ENCODE results near the gene HOXC6.

HOXC6 gene

GRCh38 chr12:54045401-54045800, 17.2 kb downstream of the HOXC6 start:
- no peak overlapping the region for H3K27ac ChIP-seq

GRCh38 chr12:54045868-54046521, 17.8 kb downstream of the HOXC6 start:
- no peak overlapping the region for H3K27ac ChIP-seq
- POLR2A ChIA-PET (ENCODE audit: low non-redundant PET): no interaction called here

More at GRCh38 chr12:54045401-54045800, 17.2 kb downstream of the HOXC6 start:
- POLR2A ChIA-PET (ENCODE audit: low non-redundant PET): no interaction called here
- no peak for TF ChIP-seq CTCF (conservative IDR thresholded peaks at IDR 0.05; ENCODE audit: low read depth)
- CTCF ChIA-PET: interaction anchor here (0.6 to 1.1 kb wide), 2 partner anchors 40 to 112 kb away, joined by 3 read pairs; no protein-coding TSS in a partner anchor
- no peak for DNase-seq (ENCODE audit: low spot score)

GRCh38 chr12:54046809-54047159, 18.5 kb downstream of the HOXC6 start:
- ChIA-PET CTCF (interaction anchor here (1.1 kb wide), 1 partner anchor 160 kb away, joined by 3 read pairs; no protein-coding TSS in a partner anchor), POLR2A (ENCODE audit: low non-redundant PET) (no interaction called here)
- no peak overlapping the region for H3K27ac ChIP-seq
- TF ChIP-seq CTCF (conservative IDR thresholded peaks at IDR 0.05; ENCODE audit: low read depth): no peak
- no peak for DNase-seq (ENCODE audit: low spot score)

More at GRCh38 chr12:54045868-54046521, 17.8 kb downstream of the HOXC6 start:
- no peak for TF ChIP-seq CTCF (conservative IDR thresholded peaks at IDR 0.05; ENCODE audit: low read depth)
- CTCF ChIA-PET: interaction anchor here (0.6 kb wide), 1 partner anchor 40 kb away, joined by 3 read pairs; no protein-coding TSS in a partner anchor
- no peak for DNase-seq (ENCODE audit: low spot score)

- TF ChIP-seq CTCF (conservative IDR thresholded peaks at IDR 0.05; ENCODE audit: low read depth): no peak
- POLR2A ChIA-PET (ENCODE audit: low non-redundant PET): no interaction called here
- no peak overlapping the region for H3K27ac ChIP-seq
- no peak for DNase-seq (ENCODE audit: low spot score)
- CTCF ChIA-PET: interaction anchor here (1.1 kb wide), 1 partner anchor 160 kb away, joined by 3 read pairs; no protein-coding TSS in a partner anchor
Observed at GRCh38 chr12:54047160-54047963, 19.1 kb downstream of the HOXC6 start.

- no peak for DNase-seq (ENCODE audit: low spot score)
- CTCF ChIA-PET: no interaction called here
- no peak for TF ChIP-seq CTCF (conservative IDR thresholded peaks at IDR 0.05; ENCODE audit: low read depth)
- POLR2A ChIA-PET (ENCODE audit: low non-redundant PET): no interaction called here
- H3K27ac ChIP-seq: no peak overlapping the region
Observed at GRCh38 chr12:54047964-54048303, 19.7 kb downstream of the HOXC6 start.

GRCh38 chr12:54048406-54049093, 20.3 kb downstream of the HOXC6 start:
- no peak for TF ChIP-seq CTCF (conservative IDR thresholded peaks at IDR 0.05; ENCODE audit: low read depth)
- CTCF ChIA-PET: no interaction called here
- DNase-seq (ENCODE audit: low spot score): no peak
- POLR2A ChIA-PET (ENCODE audit: low non-redundant PET): no interaction called here
- H3K27ac ChIP-seq: no peak overlapping the region
